Fibroblast of lung (primary cell): ENCODE results near the gene SLC13A3.

Source experiments
- EZH2 ChIP-seq: IDR thresholded peaks from 2 replicates; pipeline ENCODE4 v1.5.1; 2012; ENCODE audit warnings: low read length, control low read depth, mild to moderate bottlenecking; ENCODE audit errors: missing control alignments
- TF ChIP-seq, protein P1 (sequence below), 2 donors: IDR thresholded peaks in 1 of 2; conservative IDR thresholded peaks in 1 of 2; 1 replicate in 1 of 2; 2 replicates in 1 of 2; pipeline ENCODE4 v1.5.1; 2011 to 2012; ENCODE audit warnings: low read length in 2 of 2, control low read depth in 1 of 2, inconsistent platforms in 1 of 2, low read depth in 1 of 2, mild to moderate bottlenecking in 1 of 2

DNA sequence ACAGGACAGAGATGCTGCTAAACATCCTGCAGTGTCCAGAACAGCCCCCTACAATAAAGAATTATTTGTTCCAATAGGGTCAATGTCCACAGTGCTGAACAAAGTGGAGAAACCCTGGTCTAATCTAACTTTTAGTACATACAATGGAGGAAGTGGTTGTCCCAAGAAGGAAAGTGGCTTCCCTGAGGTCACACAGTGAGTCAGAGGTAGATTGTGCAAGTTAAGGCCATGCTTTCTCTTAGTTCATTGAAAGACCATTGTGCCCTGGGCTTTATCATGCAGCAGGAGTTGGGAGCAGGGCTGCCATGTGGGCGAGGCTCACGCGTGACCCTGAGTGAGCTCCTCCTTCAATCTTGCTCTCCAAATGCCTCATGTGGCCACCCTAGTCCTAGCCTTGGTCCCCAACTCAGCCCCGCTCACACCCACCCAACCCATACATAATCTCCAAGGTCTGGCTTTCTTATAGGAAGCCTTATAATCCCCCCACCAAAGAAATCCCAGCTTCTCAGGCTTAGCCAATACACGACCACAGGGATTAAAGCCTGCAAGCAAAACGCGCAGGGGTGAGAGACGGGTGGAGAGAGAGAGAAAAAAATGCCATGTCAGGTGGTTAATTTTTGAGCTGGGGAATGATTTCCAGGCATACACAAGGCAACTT, 19.9 kb downstream of the SLC13A3 start:
- TF ChIP-seq, protein P1, sequence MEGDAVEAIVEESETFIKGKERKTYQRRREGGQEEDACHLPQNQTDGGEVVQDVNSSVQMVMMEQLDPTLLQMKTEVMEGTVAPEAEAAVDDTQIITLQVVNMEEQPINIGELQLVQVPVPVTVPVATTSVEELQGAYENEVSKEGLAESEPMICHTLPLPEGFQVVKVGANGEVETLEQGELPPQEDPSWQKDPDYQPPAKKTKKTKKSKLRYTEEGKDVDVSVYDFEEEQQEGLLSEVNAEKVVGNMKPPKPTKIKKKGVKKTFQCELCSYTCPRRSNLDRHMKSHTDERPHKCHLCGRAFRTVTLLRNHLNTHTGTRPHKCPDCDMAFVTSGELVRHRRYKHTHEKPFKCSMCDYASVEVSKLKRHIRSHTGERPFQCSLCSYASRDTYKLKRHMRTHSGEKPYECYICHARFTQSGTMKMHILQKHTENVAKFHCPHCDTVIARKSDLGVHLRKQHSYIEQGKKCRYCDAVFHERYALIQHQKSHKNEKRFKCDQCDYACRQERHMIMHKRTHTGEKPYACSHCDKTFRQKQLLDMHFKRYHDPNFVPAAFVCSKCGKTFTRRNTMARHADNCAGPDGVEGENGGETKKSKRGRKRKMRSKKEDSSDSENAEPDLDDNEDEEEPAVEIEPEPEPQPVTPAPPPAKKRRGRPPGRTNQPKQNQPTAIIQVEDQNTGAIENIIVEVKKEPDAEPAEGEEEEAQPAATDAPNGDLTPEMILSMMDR (conservative IDR thresholded peaks at IDR 0.05 in 1 of 2, IDR thresholded peaks at IDR 0.05 in 1 of 2; ENCODE audit: low read depth in 1 of 2, low read length in 2 of 2): no peak
- TF ChIP-seq EZH2: no peak
